CD4-positive, alpha-beta T cell treated with Interleukin-17A for 4 hours (primary cell): ENCODE measurements around the gene HES7.
"Not testable (repeated sequence)": the region's sequence is repeated elsewhere in the genome, so short reads cannot be mapped to it uniquely, and the experiment has no call there.

Experiments
- DNase-seq: peaks from one replicate; pipeline ENCODE4 v3.0.0-alpha.2; 2020; ENCODE audit warnings: mixed read lengths

Gene HES7

GRCh38 chr17:8123695-8124349, at the start of gene HES7:
TSS of gene HES7 (minus strand) at chr17:8124106. CDS start at chr17:8124084, 22 bp downstream.
- no peak for DNase-seq

GRCh38 chr17:8173056-8173870, 49.4 kb upstream of the HES7 start:
- peak; percentile 78 for DNase-seq

GRCh38 chr17:8170186-8170585, 46.3 kb upstream of the HES7 start:
- not testable (repeated sequence) for DNase-seq

GRCh38 chr17:8167526-8167925, 43.6 kb upstream of the HES7 start:
- no peak for DNase-seq

GRCh38 chr17:8166731-8167130, 42.8 kb upstream of the HES7 start:
- no peak for DNase-seq

- peak; percentile 56 for DNase-seq
Observed at GRCh38 chr17:8164815-8165131, 40.9 kb upstream of the HES7 start.

GRCh38 chr17:8163978-8164814, 40.3 kb upstream of the HES7 start:
- DNase-seq, result peak; percentile 86

GRCh38 chr17:8162997-8163977, 39.4 kb upstream of the HES7 start:
- peak; percentile 29 for DNase-seq

GRCh38 chr17:8162233-8162996, 38.5 kb upstream of the HES7 start, which contains the start of gene VAMP2:
TSS of gene VAMP2 (minus strand) at chr17:8162948. CDS start at chr17:8162879, 69 bp downstream.
- DNase-seq, result peak; percentile 87

GRCh38 chr17:8161289-8162232, 37.7 kb upstream of the HES7 start:
- DNase-seq, result peak; percentile 22

GRCh38 chr17:8160741-8161221, 36.9 kb upstream of the HES7 start:
- DNase-seq, result no peak

GRCh38 chr17:8160224-8160577, 36.3 kb upstream of the HES7 start:
- no peak for DNase-seq

GRCh38 chr17:8159459-8160223, 35.7 kb upstream of the HES7 start:
- no peak for DNase-seq

GRCh38 chr17:8159032-8159400, 35.1 kb upstream of the HES7 start:
- no peak for DNase-seq

- peak; percentile 88 for DNase-seq
Observed at GRCh38 chr17:8158267-8159031, 34.5 kb upstream of the HES7 start.

GRCh38 chr17:8156246-8156992, 32.5 kb upstream of the HES7 start:
- DNase-seq, result peak; percentile 100

- DNase-seq, result no peak
Observed at GRCh38 chr17:8155996-8156245, 32.0 kb upstream of the HES7 start.
